Natural killer cell (primary cell): Measurements from ENCODE around the gene COL4A1. TPM values are rescaled to one million over a fixed set of nuclear protein-coding genes. Genes with fewer than 3 reads are reported as not detected.

Experiments
- ATAC-seq, 3 donors: fragments of 150-1000 bp in 2 of 3; fragments of 200-7000 bp in 1 of 3; cut with Tn5 transposase; 1 replicate in 1 of 3; 2 replicates in 2 of 3; pipeline ENCODE4 v1.10.0; 2021; ENCODE audit warnings: mild to moderate bottlenecking in 2 of 3, moderate library complexity in 2 of 3
- DNase-seq, 2 donors: peaks; one replicate each; pipeline versions ENCODE4 v3.0.0 to v3.0.0-alpha.2; 2013 to 2021; ENCODE audit warnings: mixed read lengths in 1 of 2
- H3K27ac ChIP-seq: one replicate; pipeline ENCODE4 v1.5.1; 2013; ENCODE audit warnings: mild to moderate bottlenecking, low read length
- H3K27me3 ChIP-seq: one replicate; pipeline ENCODE4 v1.6.1; 2013; ENCODE audit warnings: low read length; ENCODE audit not compliant: control insufficient read depth, insufficient read depth
- H3K36me3 ChIP-seq: one replicate; pipeline ENCODE4 v1.6.1; 2013; ENCODE audit warnings: low read length; ENCODE audit not compliant: control insufficient read depth, insufficient read depth
- H3K4me1 ChIP-seq: one replicate; pipeline ENCODE4 v1.6.1; 2013; ENCODE audit warnings: low read length; ENCODE audit not compliant: control insufficient read depth, insufficient read depth
- H3K4me3 ChIP-seq: one replicate; pipeline ENCODE4 v1.5.1; 2013; ENCODE audit warnings: low read length
- H3K9me3 ChIP-seq: one replicate; pipeline ENCODE4 v1.6.1; 2013; ENCODE audit warnings: low read length; ENCODE audit not compliant: control insufficient read depth, insufficient read depth
- H3K27ac Mint-ChIP-seq, 2 donors: one replicate each; pipeline ENCODE4 v1.8.0; 2022; ENCODE audit warnings: mild to moderate bottlenecking in 2 of 2, mixed read lengths in 2 of 2, moderate library complexity in 1 of 2
- H3K27me3 Mint-ChIP-seq, 2 donors: one replicate each; pipeline ENCODE4 v1.8.0; 2022; ENCODE audit warnings: low read depth in 2 of 2, mixed read lengths in 2 of 2
- H3K36me3 Mint-ChIP-seq: one replicate; pipeline ENCODE4 v1.8.0; 2022; ENCODE audit warnings: mixed read lengths
- H3K4me1 Mint-ChIP-seq, 2 donors: one replicate each; pipeline ENCODE4 v1.8.0; 2022; ENCODE audit warnings: mixed read lengths in 2 of 2
- H3K4me3 Mint-ChIP-seq: one replicate; pipeline ENCODE4 v1.8.0; 2022; ENCODE audit warnings: mild to moderate bottlenecking, moderate library complexity, mixed read lengths
- H3K9me3 Mint-ChIP-seq, 2 donors: one replicate each; pipeline ENCODE4 v1.8.0; 2022; ENCODE audit warnings: mixed read lengths in 2 of 2
- WGBS: methylation state at CpG from one replicate; pipeline ENCODE4 v1.1.7; 2013; ENCODE audit warnings: missing lambda C conversion rate; ENCODE audit not compliant: insufficient coverage; 5-methylcytosine and 5-hydroxymethylcytosine counted together
- intact Hi-C: fragments of 100-400 bp; cut with micrococcal nuclease; formaldehyde crosslinking; loops from one replicate; pipeline ENCODE4 v1.14.2; 2022
- total RNA-seq, 4 donors: library from RNA; stranded (reverse); fragments of 120-200 nt in 1 of 4; gene quantifications; one replicate each; pipeline versions ENCODE4 v1.2.3 to v1.2.4, GENCODE V29; 2013 to 2022
- TF ChIP-seq, protein P1 (sequence below): fragments of 200-600 bp; IDR thresholded peaks from one replicate; pipeline ENCODE4 v1.8.0; 2022; ENCODE audit warnings: antibody characterized with exemption

The COL4A1 gene
- total RNA-seq, 3 donors from 2014 or later (not counting 1 experiment from before 2014, with no cell fraction given) = not detected

DNA sequence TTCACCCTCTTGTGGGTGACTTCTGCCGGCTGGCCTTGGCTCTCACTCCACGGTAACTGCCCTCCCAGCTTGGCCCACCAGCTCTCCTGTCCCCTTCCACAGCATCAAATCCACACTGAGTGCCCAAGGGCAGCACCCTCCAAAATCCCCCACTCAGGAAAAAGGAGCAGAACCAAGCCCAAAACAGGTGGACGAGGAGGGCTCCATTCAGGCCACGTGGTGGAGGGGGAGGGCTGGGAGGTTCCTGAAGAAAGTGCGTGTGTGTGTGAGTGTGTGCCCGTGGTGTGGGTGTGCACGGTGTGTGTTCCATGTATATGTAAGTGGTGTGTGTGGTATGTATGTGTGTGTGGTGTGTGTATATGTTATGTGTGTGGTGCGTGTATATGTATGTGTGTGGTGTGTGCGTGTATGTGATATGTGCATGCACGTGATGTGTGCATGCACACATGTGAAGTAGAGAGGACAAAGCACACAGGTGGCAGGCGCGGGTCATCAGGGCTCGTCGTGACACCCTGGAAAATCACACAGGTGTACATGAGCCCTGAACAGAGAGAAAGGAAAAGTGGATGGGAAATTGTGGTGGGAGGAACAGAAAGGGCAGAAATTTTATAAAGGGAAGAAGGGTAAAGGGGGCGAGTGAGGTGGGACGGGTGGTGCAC is 76.9 kb downstream of the COL4A1 start:
- intact Hi-C loops = no loop called here
- TF ChIP-seq, protein P1, sequence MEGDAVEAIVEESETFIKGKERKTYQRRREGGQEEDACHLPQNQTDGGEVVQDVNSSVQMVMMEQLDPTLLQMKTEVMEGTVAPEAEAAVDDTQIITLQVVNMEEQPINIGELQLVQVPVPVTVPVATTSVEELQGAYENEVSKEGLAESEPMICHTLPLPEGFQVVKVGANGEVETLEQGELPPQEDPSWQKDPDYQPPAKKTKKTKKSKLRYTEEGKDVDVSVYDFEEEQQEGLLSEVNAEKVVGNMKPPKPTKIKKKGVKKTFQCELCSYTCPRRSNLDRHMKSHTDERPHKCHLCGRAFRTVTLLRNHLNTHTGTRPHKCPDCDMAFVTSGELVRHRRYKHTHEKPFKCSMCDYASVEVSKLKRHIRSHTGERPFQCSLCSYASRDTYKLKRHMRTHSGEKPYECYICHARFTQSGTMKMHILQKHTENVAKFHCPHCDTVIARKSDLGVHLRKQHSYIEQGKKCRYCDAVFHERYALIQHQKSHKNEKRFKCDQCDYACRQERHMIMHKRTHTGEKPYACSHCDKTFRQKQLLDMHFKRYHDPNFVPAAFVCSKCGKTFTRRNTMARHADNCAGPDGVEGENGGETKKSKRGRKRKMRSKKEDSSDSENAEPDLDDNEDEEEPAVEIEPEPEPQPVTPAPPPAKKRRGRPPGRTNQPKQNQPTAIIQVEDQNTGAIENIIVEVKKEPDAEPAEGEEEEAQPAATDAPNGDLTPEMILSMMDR = no peak
- no peaks in the 10 kb centered on the region for H3K27me3 ChIP-seq

GRCh38 chr13:110228936-110229904 is 77.7 kb downstream of the COL4A1 start:
- intact Hi-C loops = no loop called here

More for the DNA sequence above, 76.9 kb downstream of the COL4A1 start:
- WGBS = 82% methylated on average over 15 of the region's 16 CpGs
- H3K27me3 Mint-ChIP-seq = peaks cover 13 to 21% of the 10 kb centered on the region in 2 donors
- Histone ChIP-seq H3K36me3 (no peaks in the 10 kb centered on the region), H3K27ac (no peak overlapping the region), H3K4me3 (no peak overlapping the region), H3K9me3 (no peaks in the 10 kb centered on the region), H3K4me1 (no peaks in the 10 kb centered on the region)
- DNase-seq = no peak
- no peak overlapping the region for H3K4me3 Mint-ChIP-seq
- H3K27ac Mint-ChIP-seq = no peak overlapping the region
- no peak for ATAC-seq
- no peaks in the 10 kb centered on the region for H3K36me3 Mint-ChIP-seq
- no peaks in the 10 kb centered on the region for H3K9me3 Mint-ChIP-seq
- no peaks in the 10 kb centered on the region for H3K4me1 Mint-ChIP-seq

DNA sequence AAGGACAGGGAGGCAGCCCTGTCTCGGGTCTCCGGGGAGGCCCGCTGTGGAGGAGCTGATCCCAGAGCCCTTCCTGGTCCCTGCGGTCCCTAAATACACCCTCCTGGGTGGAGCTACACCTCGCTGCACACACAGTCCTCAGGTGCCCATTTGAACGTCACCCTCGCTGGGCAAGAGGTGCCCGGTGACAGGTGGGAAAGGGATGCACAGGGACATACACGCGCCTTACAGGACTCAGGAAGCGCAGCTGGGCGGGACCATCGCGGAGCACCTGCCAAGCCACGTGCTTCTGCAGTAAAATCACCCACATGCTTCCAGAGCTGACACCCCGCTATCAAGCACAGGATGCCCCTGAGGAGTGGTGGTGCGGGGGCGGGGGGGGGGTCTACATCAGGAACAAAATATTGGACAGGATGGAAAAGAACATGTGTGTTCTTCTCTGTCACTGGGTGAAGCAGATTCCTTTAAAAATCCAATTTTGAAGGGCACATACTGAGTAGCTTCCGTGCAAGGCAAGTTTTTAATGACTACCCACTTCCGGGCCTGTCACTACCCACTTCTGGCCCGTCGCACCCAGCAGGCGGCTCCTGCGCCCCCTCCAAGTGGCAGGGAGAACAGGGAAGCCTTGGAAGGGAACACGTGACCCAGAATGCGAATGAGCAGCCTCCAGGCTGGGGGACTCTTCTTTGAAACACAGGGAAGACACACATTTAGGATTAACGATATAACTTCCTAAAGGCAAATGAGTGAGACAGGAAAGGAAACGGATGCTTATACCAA is 78.9 kb downstream of the COL4A1 start:
- intact Hi-C loops = no loop called here
- H3K4me1 Mint-ChIP-seq = no peaks in the 10 kb centered on the region
- no peak overlapping the region for H3K27ac Mint-ChIP-seq
- Histone ChIP-seq H3K27ac (no peak overlapping the region), H3K4me1 (no peaks in the 10 kb centered on the region), H3K9me3 (no peaks in the 10 kb centered on the region), H3K27me3 (no peaks in the 10 kb centered on the region), H3K4me3 (no peak overlapping the region), H3K36me3 (no peaks in the 10 kb centered on the region)
- TF ChIP-seq, protein P1 = no peak
- no peak overlapping the region for H3K4me3 Mint-ChIP-seq
- no peaks in the 10 kb centered on the region for H3K36me3 Mint-ChIP-seq
- ATAC-seq = no peak
- peaks cover 9 to 17% of the 10 kb centered on the region in 2 donors for H3K27me3 Mint-ChIP-seq
- 89% methylated on average over 28 of the region's 28 CpGs for WGBS
- DNase-seq = no peak
- no peaks in the 10 kb centered on the region for H3K9me3 Mint-ChIP-seq

More at GRCh38 chr13:110228936-110229904, 77.7 kb downstream of the COL4A1 start:
- Mint-ChIP-seq H3K27me3 (peaks cover 13 to 21% of the 10 kb centered on the region in 2 donors), H3K9me3 (no peaks in the 10 kb centered on the region), H3K4me3 (no peak overlapping the region), H3K36me3 (no peaks in the 10 kb centered on the region), H3K4me1 (no peaks in the 10 kb centered on the region), H3K27ac (no peak overlapping the region)
- no peak overlapping the region for H3K4me3 ChIP-seq
- no peaks in the 10 kb centered on the region for H3K9me3 ChIP-seq
- TF ChIP-seq, protein P1 = no peak
- 84% methylated on average over 15 of the region's 15 CpGs for WGBS
- no peak overlapping the region for H3K27ac ChIP-seq
- no peak for DNase-seq
- no peaks in the 10 kb centered on the region for H3K4me1 ChIP-seq
- no peaks in the 10 kb centered on the region for H3K36me3 ChIP-seq
- H3K27me3 ChIP-seq = no peaks in the 10 kb centered on the region
- no peak for ATAC-seq
